Femur (tissue), 1 donor: ENCODE results near the gene NDUFB10.
A peak's percentile ranks its signal among the peaks of the same experiment; 100 is the strongest.
"Not testable (repeated sequence)": the region's sequence is repeated elsewhere in the genome, so short reads cannot be mapped to it uniquely, and the experiment has no call there.

Source experiments
- DNase-seq: peaks from one replicate; pipeline ENCODE4 v3.0.0-alpha.2; 2017

Gene NDUFB10

DNA sequence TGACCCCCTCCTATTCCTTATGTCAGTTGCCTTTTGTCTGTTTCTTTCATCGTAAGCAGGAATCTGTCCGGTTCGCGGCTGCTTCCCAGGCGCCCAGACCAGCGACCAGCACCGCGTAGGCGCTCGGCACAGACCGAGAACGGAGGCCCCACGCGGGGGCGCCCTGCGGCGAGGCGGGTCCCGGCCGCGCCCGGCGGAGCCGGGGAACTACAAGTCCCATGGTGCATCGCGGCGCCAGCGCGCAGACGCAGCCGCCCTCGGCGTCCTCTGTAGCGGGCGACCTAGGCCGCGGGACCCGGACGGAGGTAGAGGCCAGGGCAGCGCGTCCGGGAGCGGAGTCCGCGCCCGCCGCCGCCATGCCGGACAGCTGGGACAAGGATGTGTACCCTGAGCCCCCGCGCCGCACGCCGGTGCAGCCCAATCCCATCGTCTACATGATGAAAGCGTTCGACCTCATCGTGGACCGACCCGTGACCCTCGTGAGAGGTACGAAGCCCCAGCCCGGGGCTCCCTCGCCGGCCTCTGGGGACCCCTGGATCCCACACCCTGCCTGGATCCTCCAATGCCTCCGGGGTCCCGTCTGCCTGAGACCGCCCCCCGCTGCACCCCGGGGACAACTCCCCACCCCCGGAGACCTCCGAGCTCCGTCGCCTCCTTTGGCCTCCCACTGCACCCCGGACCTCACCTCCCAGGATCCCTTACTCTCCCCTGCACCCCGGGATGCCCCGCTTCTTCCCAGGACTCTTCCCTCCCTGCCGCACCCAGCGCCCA is at the start of gene NDUFB10:
Gene NDUFB10, plus strand, starts transcription at position 270 of the 771 bp plus-strand sequence. Its CDS starts 87 bp downstream, at position 357.
- peak; percentile 93 for DNase-seq

DNA sequence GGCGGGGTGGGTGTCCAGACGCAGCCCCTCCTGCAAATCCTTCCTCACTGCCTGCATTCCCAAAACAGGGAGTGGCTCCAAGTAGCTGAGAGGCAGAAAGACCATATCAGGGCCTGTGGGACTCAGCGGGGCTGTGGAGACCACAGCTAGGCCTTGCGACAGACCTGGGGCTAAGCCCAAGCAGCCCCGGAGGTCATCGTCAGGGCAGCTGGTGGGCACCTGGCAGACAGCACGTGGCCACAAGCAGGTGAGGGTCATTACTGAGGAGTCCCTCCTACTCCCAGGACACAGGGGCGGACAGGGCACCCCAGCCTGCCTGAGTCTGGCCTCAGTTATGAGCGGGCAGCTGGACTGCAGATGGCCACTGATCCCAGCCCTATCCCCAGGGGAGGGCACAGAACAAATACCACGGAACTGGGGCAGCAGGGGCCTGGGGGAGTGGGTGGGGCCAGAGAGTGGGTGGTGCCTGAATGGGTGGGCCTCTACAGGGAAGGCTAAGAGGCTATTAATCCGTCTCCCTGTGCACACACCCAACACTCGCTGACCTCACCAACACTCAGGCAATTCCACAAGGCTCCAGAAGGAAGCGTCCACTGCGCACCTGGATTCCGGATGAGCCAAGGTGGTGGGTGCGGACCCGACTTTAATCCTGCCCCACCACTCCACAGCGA is 49.6 kb upstream of the NDUFB10 start:
- no peak for DNase-seq

DNA sequence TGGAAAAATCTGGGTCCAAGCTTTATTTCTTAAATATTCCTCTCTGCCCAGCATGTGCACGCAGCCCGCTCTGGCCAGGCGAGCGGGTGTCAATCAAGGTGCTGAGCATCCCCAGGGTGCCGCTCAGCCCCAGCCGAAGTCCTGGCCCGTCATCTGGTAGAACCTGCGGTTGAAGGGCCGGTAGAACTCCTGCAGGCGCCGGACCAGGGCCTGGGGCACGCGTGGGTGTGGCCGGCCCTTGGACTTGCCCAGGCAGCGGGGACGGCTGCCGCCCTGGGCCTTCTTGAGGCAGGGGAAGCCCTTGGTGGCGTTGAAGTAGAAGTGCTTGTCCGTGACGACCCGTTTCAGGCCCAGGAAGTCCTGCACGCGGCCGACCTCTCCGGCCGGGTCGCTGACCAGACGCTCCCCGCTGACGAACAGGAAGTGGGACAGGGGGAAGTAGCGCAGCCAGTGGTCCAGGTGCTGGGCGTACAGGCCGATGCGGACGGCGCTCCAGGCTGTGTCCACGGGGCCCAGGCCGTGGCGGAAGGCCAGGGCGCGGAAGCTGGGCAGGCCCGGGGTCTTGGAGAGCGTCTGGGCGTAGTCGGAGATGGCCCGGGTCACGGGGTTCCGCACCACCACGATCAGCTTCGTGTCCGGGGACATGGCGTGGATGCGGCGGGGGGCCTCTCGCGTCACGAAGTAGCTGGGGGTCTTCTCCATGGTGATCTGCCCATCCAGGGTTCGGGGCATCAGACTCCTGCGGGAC is 47.7 kb upstream of the NDUFB10 start:
- no peak for DNase-seq

DNA sequence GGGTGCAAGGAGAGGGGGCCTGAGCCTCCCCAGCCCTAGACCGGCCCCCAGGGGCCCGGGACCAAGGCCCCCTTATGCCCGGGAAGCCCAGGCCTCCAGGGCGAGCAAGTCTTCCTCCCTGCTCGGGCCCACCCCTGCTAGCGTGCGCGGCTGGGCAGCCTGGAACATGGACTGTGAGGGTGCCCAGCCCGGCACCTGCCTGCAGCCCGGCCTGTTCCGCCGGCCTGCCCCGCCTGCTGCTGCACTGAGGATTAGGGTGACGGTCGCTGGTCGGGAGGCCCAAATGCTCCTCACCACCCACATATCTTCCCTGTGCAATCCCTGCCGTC is 47.2 kb upstream of the NDUFB10 start:
- DNase-seq = no peak

GRCh38 chr16:1913327-1914083 is 45.8 kb upstream of the NDUFB10 start:
- no peak for DNase-seq

- no peak for DNase-seq
Measured at GRCh38 chr16:1914084-1914608, 45.2 kb upstream of the NDUFB10 start.

- DNase-seq = no peak
Measured at GRCh38 chr16:1914988-1915387, 44.4 kb upstream of the NDUFB10 start.

- DNase-seq = no peak
Measured at GRCh38 chr16:1915732-1916639, 43.4 kb upstream of the NDUFB10 start.

DNA sequence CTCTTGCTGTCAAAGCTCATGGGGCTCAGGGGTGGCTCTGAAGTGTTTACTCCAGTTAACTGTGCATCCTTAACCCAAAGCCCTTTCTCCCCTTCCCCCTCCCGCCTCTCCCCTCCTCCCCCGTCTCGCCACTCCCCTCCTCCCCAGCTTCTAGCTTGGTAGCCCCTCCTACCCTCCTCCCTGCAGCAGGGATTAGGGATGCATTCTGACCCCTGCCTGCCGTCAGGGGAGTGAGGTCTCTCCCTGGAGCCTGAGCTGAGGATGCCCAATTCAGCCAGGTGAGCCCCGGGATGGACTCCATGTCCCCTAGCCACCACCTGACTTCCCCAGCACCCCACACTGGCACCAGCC is 42.7 kb upstream of the NDUFB10 start:
- DNase-seq = no peak

DNA sequence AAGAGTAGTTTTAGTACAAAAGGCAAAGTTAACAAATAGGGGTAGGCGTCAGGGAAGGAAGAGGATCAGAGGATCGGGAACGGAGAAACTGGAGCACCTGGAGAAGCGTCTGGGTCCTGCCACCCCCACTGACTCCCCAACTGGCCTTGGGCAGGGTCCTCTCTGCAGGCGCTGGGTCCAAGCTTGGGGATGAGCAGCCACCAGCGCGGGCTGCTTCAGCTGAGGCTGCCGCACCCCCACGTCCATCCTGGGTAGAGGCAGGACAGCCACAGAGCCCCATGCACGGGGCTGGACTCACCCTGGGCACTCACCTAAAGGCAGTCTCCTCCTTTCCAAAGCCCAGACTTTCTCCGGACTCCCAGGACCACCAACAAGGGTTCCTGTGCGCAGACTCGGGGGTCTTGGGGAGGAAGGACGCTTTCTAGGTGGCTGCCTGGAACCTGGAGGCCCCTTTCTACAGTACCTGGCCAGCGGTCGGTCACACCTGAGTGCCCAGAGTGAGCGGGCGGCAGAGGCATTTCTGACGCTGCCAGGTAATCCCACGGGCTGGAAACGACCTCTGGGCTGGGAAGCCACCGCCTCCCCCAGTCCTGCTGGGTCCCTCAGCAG is 42.2 kb upstream of the NDUFB10 start:
- no peak for DNase-seq

GRCh38 chr16:1917665-1918350 is 41.5 kb upstream of the NDUFB10 start:
- no peak for DNase-seq

GRCh38 chr16:1918351-1919326 is 40.7 kb upstream of the NDUFB10 start, which contains the start of gene HS3ST6:
HS3ST6 (minus strand) TSS chr16:1918415; CDS start chr16:1918323, 92 bp downstream.
- DNase-seq = no peak

GRCh38 chr16:1919327-1919998 is 39.9 kb upstream of the NDUFB10 start:
- peak; percentile 15 for DNase-seq

GRCh38 chr16:1920122-1920521 is 39.2 kb upstream of the NDUFB10 start:
- not testable (repeated sequence) for DNase-seq

GRCh38 chr16:1920727-1921171 is 38.6 kb upstream of the NDUFB10 start:
- no peak for DNase-seq

GRCh38 chr16:1922357-1922756 is 37.0 kb upstream of the NDUFB10 start:
- no peak for DNase-seq

DNA sequence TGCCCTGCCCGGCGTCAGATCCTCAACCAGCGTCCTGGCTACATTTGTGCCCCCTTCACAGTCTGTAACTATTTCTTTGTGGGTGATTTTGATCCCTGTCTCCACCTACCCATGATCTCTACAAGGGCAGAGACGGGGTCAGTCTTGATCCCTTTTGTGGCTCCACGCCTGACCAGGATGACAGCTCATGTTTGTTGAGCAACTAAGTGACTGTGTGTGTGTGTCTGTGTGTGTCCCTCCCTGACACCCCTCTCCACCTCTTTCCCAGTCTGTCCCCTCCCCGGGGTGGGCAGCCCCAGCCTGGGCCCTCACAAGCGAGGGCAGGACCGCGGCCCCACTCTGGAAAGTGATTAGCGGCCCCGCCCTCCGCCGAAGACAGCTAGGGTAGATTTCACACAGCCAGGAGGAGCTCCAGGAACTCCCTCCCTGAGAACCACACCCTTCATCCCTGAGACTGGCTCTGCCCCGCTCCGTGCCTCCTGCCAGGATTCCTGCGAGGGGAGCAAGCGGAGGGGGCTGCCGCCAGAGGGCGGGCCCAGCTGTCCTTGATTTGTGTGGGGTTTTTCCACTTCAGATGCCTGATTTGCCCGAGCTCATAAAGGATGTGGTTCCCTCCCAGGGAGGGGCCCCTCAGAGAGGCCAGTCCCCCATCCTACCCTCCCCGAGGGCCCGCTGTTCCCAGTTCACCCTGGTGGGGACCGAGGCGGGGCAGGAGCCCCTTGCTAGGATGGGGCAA is 35.9 kb upstream of the NDUFB10 start:
- peak; percentile 73 for DNase-seq

DNA sequence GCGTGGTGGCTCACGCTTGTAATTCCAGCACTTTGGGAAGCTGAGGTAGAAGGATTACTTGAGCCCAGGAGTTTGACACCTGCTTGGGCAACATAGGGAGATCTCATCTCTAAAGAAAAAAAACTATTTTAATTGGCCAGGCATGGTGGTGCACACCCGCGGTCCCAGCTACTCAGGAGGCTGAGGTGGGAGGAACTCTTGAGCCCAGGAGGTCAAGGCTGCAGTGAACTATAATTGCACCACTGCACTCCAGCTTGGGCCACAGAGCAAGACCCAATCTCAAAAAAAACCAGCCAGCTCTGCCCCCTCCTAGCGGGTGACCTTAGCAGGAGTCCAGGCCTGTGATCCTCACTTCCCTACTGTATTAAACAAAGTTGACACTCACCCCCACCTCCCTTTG is 35.2 kb upstream of the NDUFB10 start:
- no peak for DNase-seq
